GM18909 (cell line): ENCODE data around the gene CRYBG1.
"Not testable (repeated sequence)": the region's sequence is repeated elsewhere in the genome, so short reads cannot be mapped to it uniquely, and the experiment has no call there.

Experiments used
- ATAC-seq: cut with Tn5 transposase; IDR thresholded peaks from one replicate; pipeline ENCODE4 v1.9.1; 2021; ENCODE audit warnings: mild to moderate bottlenecking; ENCODE audit not compliant: unreplicated experiment, poor library complexity

Gene CRYBG1

DNA sequence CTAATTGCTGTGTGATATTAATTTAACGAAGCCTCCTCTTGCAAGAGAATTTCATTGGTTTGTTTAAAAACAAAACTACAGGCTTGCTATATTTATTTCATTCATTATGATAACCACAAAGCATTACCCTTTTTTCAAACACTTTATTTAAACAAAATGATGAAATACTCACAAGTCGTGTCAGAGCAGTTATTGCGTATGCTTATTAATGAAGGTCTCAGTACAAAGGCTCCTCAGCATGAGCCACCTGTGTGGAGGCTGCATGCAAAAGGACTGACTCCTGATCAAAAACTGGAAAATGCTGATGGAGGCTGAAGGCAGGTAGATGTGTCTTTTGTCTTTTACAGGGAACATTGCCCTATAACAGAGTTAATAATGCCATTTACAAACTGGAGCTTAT is 130.5 kb downstream of the CRYBG1 start:
- no peak for ATAC-seq

DNA sequence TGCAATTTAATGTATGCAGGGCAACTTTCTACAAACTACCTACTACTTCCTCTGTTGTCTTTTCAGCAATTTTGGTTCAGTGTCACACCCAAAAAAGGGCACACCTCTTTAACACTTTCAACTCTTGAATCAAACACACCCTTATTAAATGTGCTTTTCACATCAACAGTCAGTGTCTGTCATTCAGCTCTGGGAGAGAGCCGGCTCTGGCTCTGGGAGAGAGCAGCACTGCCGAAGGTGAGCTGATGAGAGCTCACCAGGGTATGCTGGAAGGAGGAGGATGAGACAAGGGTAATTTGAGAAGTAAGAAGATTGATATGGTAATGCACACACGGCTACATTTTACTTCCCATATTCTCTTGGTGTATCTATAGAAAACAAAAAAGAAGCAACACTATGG is 134.5 kb downstream of the CRYBG1 start:
- no peak for ATAC-seq

DNA sequence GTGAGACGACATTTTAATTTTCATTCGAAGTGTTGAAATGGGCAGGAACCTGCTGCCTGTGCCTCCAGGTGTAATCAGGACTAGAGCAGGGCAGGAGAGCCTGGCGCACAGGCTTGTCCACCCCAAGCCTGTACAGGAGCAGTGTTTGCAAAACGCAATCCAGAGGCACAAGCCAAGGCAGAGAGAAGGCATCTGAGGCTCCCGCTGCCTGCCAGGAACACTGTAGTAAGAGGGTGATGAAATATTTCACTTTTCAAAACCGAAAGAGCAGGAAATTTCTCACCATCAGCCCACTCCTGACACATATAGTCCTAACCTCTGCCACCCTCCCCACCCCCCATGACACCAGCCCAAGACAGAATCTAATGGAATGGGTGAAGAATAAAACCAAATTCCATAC is 136.3 kb downstream of the CRYBG1 start:
- ATAC-seq, result no peak

DNA sequence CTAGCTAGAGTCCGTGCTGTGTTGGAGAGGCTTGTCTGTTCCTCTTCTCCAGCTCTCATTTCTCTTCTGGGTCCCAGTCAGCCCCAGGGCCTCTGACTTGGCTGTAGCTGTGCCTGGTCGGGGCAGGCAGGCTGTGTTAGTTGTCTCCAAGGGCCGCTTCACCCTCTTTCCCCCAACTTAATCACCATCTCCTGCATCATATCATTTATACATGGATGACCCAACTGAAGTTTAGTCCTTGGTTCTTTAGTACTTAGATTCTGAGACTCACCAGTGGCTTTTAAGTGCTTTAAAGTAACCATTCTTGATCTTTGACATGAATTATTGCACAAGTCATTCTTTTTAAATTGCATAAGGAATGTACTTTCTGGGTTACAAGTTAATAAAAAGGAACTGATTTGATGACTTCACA is 141.4 kb downstream of the CRYBG1 start:
- ATAC-seq, result no peak

DNA sequence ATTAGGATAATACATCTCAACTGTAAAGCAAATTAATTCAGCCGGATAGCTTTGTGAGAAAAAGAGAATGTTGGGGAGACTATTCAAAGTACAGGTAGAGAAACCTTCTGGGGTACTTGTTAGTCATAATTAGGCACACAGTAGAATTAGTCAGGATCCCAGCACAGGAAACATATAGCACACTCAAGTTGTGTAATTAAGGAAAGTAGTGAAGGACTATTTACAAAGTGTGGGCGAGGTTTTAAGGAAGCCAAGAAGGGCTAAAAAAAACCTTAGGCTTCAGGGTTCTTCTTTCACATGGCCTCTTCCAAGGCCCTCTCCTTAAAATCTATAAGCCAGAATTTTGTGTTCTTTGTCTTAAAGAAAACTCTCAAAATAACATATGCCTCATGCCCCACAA is 142.0 kb downstream of the CRYBG1 start:
- no peak for ATAC-seq

DNA sequence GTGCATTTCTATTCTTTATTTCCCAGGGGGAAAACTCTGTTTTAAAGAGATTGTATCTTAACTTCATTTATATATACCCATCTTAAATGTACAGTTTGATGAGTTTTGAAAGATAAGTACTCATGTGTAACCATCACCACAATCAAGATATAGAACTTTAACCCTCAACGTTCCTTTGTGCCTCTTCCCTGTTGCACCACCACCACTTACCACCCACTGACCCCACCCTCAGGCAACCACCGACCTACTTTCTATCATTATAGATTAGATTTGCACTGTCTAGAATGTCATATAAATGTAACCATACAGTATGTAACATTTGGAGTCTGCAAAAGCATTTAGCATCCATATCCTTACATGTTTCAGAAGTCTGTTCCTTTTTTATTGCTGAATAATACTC is 147.8 kb downstream of the CRYBG1 start:
- no peak for ATAC-seq

DNA sequence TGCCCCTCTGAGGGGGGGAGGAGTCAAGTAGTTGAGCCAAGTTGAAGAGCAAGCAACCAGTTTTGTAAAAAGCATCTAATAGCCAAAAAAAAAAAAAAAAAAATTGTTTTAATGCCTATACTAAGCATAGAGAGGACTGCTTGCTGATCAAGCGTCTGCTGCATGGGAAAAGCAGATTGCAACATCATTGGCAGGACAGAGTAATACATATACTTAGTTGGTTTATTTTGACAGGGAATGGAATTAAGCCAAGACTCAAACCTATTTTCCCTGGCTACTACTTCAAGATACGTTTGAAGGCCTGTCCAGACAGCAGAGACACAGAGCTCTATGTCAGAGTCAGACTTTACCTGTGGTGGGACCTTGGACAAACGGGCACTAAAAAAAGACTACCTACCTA is 148.3 kb downstream of the CRYBG1 start:
- ATAC-seq, result no peak

DNA sequence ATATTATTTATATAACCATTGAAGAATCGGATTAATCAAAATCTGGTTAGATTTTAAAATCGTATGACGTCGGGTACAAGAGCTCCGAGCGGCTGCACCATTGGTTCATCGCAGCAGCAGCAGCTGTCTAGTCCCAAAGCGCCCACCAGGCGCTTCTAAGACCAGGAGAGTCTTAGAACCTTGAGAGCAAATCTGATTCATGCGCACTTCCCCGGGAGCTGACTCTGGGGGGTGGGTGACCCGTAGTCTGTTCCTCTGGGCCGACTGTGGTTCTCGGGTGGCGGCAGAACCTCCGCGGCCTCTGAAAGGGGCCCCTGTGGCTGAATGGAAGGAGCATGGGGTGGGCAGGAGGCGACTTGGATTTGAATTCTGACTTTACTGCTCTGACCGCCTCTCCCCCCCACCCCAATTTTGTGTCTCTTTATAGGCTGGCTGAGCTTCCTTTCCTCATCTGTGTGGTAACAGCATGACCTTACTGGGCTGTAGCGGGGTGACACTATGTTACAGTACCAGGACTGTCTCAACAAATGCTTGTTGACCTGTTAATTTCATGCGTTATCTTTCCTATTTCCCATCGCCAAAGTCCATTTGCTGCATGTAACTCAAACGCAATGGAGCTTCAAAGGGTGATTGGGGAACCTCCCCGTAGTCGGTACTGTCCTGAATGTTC is 149.0 kb downstream of the CRYBG1 start:
- no peak for ATAC-seq

DNA sequence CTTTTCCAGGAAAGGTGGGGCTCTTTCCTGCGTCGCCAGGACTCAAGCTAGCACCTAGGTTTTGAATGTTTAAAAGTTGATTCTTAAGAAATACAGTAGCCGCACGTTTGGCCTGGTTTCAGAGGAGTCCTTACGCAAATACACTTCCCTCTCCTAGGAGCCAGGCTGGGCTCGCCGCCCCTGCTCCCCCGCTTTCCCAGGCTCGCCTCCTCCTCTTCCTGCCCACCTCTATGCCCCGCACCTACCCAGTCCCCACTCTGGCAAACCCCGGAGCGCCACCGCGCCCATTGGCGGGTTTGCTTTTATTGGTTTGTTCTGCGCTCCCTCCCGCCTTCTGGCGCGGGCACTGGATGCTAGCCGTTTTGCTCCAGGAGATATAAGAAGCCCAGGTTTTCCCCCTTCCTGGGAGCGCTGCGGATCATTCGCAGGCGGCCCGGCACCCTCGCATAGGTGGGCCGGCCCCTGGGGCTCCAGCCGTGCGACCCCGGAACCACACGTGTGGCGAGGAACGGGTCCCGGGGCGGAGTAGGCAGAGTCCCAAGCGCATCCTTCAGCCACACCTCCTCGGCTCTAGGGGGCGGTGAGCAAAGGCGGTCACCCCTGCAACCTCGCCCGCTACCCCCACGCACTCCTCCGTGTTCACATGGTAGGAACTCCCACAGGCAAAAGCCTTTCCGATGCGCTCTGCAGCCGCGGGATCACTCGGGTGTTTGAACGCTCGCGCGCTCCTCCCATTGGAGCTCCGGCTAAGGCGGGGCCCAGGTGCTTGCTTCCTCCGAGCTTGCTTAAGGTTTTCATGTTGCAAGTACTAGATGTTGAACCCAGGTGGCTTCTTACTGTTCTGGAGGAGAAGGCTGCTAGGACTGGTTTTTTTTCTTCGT is 149.8 kb downstream of the CRYBG1 start:
- peak; percentile 52 for ATAC-seq

DNA sequence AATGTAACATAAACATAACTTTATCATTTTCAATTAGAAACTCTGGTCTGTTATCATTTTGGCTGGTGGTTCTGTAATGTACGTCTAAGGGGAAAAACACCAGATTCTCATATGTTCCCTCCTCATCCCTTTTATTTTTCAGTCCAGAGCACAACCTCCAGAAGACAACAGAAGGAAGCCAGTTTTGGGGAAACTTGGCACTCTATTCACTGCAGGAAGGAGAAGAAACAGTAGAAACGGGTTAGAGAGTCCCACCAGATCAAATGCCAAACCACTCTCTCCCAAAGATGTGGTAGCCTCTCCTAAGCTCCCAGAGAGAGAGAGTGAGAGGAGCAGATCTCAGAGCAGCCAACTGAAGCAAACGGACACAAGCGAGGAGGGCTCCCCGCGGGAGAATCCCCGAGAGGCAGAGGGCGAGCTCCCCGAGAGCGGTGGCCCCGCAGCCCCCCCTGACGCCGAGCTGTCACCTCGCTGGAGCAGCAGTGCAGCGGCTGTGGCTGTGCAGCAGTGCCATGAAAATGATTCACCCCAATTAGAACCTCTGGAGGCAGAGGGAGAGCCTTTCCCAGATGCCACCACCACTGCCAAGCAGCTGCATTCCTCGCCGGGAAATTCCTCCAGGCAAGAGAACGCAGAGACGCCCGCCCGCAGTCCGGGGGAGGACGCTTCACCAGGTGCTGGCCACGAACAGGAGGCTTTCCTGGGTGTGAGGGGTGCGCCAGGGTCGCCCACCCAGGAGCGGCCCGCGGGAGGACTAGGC is 151.0 kb downstream of the CRYBG1 start:
- peak; percentile 6 for ATAC-seq

DNA sequence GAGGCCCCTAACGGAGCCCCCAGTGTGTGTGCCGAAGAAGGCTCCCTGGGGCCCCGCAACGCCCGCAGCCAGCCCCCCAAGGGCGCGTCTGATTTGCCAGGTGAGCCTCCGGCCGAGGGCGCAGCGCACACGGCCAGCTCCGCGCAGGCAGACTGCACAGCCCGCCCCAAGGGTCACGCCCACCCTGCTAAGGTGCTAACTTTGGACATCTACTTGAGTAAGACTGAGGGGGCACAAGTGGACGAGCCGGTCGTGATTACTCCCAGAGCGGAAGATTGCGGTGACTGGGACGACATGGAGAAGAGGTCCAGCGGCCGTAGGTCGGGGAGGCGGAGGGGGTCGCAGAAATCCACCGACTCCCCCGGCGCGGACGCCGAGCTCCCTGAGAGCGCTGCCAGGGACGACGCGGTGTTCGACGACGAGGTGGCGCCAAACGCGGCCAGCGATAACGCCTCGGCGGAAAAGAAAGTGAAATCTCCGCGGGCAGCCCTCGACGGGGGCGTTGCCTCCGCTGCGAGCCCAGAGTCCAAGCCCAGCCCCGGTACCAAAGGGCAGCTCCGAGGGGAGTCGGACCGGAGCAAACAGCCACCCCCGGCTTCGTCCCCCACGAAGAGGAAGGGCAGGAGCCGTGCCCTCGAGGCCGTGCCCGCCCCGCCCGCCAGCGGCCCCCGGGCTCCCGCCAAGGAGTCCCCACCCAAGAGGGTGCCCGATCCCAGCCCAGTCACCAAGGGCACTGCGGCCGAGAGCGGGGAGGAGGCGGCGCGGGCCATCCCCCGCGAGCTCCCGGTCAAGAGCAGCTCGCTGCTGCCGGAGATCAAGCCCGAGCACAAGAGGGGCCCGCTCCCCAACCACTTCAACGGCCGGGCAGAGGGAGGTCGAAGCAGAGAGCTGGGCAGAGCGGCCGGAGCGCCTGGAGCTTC is 151.8 kb downstream of the CRYBG1 start:
- peak; percentile 64 for ATAC-seq

DNA sequence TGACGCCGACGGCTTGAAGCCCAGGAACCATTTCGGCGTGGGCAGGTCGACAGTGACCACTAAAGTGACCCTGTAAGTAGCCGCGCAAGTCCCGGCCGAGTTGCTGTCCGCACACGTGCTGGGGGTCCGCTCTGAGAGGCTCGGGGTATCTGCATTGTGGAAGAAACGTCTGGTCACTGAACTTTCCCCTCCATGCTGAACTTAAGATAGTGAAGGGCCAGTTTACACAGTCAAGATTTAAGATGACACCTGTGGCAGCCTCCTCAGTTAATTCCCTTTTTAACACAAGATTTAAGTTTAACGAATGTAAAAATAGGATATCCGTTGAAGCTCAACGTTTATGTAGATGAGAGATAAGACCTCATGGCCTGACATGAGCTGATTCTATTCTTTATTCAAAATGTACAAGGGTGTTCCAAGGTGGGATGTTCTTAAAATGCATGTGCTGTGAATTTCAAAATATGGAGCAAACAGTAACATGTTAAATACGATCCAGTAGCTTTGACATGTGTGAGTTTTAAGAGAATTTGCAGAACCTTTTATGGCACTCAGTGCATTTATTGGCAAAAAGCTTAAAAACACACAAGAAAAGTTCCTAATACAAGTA is 152.6 kb downstream of the CRYBG1 start:
- ATAC-seq, result no peak

DNA sequence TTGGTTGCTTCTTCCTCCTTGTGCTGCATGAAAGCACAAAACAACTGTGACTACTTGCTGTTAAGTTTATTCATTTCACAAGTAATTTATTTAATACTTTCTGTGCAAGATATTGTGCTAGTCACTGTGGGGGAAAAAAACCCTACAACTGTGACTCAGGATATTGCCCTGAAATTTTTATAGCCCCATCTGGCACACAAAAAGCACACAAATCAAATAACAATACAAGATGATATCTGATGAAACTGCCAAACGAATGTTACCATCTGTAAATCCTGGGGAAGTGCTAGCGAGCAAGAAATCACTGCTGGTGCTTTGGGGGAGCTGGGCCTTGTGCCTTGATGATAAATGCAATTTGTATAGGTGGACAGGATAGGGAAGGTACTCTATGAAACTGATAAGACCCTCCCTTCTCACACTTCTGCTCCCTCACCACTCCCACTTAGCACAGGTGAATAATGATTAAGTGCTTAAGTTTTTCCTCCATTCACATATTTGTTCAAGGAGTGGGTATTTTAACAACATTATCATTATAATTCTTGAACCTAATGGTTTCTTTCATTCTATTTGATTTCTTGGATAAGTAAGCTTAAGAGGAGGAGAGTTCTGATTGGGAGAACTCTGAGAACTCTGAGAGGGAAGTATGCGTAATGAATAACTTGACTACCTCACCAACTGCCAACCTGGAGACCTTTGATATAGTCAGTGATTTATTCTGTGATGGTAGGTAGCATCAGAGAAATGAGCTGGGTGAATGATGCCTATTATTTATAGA is 153.5 kb downstream of the CRYBG1 start:
- no peak for ATAC-seq

DNA sequence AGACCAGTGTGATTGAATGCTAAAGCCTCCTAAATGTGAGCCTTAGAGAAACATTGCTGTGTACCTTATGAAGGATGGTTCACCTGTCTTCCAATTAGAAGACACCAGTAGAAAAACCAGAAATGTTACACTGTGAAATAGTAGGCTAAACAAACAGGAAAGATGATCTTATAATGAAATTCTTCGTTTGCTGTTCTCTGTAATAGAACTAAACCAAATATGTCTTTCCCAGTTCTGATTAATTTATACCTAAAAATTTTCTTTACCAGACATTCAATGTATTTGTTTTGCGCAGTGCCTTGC is 154.0 kb downstream of the CRYBG1 start:
- no peak for ATAC-seq

DNA sequence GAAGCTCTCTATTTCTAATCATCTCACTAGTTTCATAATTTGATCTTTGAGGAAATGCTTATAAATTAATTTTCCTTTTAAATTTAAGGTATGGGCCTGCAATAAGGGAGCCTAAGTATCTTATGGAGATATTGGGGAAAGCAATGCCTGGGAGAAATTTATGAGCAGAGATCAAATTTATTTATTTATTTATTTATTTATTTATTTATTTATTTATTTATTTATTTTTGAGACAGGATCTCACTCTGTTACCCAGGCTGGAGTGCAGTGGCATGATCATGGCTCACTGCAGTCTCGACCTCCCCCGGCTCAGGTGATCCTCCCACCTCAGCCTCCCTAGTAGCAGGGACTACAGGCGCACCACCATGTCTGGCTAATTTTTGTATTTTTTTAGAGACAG is 155.1 kb downstream of the CRYBG1 start:
- ATAC-seq, result not testable (repeated sequence)

DNA sequence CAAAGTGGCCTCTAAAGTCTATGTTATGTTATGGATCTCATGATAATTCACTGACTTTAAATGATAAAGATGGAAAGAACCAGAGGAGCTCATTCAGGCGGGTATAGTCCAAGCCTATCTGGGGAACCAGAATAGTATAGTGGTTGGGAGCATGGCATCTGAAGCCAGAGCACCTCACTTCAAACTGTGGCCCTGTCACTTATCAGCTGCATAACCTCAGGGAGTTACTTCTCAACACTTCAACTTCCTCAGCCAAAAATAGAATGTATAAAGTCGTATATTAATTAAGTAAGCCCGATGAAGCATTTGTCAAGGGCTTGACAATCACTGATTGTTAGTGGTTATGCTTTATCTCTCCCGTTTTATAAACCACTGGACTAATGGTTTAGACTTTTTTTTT is 156.1 kb downstream of the CRYBG1 start:
- ATAC-seq, result no peak

DNA sequence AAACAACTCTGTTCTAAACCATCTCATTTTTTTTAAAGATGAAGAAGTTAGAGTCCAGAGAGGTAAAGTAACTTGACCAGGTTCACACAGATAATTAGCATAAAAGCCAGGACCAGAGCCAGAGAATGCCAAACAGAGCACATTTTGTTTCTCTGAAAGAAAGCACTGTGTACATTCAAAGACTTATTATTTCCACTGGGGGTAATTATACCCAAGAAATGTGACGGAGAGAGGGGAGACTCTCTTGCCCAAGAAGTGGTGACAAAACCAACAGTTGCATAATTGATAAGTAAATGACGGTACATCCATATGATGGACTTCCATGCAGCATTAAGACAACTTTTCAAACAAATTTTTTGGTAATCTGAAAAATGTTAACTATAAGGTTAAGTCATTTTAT is 157.2 kb downstream of the CRYBG1 start:
- no peak for ATAC-seq

DNA sequence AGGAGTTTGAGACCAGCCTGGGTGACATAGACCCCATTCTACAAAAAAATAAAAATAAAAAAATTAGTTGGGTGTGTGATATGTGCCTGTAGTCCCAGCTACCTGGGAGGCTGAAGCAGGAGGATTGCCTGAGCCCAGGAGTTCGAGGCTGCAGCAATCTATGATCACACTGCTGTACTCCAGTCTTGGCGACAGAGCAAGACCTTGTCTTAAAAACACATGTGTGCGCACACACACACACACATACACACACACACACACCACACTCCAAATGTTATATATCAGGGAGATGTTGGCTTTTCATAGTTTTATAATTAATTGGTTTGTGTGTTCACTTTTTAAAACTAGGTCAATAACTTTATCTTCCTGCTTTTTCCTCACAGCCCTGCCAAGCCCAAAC is 158.2 kb downstream of the CRYBG1 start:
- no peak for ATAC-seq
